IPS-11a (cell line): ENCODE results near the gene MEOX1.

Experiments
- H3K4me3 ChIP-seq: one replicate; pipeline ENCODE4 v1.5.1; 2013; ENCODE audit warnings: low read depth, low read length, control low read depth

Gene MEOX1

DNA sequence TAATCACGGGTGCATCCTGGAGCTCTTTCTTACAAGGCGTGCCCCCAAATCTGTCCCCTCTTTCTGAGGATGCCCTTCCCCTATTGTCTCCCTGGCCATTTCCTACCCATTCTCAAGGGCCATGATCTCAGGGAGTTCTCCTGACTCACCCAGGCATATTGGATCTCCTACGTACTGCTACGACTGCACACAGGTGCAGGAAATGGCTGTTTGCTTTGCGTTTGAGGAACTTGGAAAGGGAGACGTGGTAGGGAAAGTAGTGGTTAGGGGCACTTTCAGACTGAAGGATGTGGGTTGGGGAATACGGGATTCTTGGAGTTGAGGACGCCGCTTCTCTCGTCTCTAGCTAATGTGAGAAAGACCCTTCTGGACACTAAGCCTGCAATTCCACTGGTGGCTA is 18.7 kb upstream of the MEOX1 start:
- H3K4me3 ChIP-seq, result no peak overlapping the region

DNA sequence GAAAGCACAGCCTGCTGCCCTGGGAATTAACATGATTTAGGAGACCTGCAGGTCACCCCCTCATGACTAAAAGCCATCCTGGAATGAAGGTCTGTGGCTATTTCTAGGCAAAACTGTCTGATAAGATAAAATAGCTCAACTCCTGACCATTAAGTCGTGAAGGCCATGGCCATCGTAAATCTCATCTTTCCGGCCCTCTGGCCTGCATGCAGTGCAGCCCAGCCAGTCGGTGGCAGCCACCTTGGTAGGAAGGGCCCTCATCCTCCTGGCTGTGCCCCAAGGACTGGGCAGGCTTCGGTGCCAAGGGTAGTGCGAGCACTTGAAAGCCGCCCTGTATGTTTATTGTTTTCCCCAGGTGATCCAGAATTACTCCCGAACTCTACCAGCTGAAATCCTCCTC is 18.2 kb upstream of the MEOX1 start:
- H3K4me3 ChIP-seq, result no peak overlapping the region

DNA sequence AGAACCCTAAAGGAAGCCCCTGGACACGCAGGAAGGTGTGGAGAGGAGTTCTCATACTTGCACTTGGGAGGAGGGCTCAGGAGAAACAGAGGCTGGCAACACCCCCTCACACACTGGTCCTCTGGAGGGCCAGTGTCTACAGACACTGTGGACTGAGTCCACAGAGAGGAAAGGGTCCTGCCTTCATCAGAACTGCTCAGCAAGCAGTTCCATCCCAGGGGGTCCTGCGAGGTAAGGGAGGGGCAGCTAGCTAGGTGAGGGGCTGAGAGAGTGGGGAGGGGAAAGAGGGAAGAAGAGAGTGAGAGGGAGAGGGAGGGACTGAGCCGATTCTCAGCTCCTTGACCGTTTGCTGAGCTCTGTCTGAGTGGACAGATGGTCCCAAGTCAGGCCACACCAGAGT is 17.7 kb upstream of the MEOX1 start:
- no peak overlapping the region for H3K4me3 ChIP-seq

DNA sequence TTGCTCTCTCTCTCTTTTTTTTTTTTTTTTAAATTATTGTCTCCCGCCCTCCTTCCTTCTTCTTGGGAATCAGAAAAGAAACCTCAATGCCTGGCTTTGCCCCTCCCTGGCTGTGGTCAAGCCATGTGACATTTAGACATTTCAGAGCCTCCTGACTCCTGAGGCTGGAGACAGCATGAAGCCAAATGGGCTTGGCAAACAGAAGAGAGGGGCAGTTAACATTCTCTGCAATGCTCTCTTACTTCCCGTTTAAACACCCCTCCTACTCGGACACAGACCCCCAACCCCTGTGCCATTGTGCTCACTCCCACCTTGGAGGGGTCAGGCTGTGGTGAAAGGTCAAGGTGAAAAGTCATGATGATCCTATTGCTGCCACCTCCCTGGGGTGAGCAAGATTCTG is 14.7 kb upstream of the MEOX1 start:
- H3K4me3 ChIP-seq, result no peak overlapping the region

DNA sequence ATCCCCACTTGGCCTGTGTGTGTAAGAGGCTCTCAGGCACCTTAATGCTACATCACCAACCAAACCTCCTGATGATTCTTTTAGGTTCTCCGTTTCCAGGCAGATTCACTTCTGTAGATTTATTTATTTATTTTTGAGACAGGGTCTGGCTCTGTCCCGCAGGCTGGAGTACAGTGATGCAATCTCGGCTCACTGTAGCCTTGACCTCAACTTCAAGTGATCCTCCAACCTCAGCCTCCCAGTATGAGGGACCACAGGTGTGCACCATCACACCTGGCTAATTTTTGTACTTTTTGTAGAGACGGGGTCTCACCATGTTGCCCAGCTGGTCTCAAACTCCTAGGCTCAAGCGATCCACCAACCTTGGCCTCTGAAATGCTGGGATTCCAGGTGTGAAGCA is 12.7 kb upstream of the MEOX1 start:
- no peak overlapping the region for H3K4me3 ChIP-seq

DNA sequence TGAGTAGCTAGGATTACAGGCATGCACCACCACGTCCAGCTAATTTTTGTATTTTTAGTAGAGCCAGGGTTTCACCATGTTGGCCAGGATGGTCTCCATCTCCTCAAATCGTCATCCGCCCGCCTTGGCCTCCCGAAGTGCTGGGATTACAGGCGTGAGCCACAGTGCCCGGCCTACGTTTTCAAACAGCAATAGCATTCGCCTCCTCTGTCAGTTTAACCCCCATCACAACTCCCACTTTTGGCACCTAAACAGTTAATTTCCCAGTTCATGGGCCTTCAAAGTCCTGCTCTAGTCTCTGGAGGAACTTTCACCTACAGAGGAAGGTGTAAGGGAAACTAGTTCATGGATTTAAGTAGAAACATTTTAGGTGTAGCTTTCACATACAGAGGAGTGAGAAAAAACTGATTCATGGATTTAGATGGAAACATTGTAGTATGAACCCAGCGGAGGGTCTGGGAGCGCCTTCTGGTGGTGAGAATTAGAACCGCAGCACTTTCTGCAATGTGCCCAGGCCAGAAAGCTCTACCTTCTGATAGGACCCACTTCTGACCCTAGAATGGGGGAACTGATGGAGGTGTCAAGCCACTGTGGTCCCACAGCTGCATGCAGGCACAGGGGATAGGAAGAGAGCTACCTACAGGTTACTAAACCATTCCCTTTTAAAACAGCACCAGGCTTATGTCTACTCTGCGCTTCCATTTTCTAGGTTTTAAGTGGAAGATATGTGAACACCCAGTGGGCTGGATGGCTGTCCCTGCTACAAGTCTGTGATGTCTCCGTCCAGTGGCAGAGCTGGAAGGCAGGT is 12.0 kb upstream of the MEOX1 start:
- no peak overlapping the region for H3K4me3 ChIP-seq

DNA sequence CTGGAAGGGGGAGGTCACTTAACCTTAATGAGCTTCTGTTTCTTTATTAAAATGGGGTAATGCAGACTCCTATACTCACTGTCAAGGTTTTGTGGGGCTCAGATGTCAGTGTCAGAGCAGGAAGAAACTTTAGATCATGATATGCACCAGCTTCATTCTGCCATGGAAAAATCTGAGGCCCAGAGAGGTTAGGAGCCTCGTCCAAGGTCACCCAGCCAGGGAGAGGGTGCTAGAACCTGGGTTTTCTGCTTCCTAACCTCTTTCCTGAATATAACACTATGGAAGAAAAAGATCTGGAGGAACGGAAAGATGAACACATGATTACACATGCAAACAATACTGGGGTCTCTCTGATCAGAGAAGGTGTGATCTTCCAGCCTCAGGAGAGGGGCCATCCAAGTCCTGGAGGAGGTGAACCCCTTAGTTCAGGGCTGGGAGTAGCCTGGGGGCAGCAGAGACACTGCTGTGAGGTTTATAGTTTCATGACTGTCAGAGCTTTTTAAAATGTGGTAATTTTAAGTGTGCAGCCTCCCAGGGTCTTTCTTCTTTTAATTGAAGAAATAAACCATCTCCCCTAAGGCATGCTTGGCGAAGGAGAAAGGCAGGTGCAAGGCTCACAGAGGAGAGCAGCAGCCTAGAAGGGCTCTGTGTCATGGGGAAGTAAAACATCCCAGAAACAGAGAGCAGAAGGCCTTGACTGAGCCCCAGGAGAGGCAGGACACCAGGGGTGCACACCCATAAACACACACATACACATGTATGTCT is 10.2 kb upstream of the MEOX1 start:
- no peak overlapping the region for H3K4me3 ChIP-seq

DNA sequence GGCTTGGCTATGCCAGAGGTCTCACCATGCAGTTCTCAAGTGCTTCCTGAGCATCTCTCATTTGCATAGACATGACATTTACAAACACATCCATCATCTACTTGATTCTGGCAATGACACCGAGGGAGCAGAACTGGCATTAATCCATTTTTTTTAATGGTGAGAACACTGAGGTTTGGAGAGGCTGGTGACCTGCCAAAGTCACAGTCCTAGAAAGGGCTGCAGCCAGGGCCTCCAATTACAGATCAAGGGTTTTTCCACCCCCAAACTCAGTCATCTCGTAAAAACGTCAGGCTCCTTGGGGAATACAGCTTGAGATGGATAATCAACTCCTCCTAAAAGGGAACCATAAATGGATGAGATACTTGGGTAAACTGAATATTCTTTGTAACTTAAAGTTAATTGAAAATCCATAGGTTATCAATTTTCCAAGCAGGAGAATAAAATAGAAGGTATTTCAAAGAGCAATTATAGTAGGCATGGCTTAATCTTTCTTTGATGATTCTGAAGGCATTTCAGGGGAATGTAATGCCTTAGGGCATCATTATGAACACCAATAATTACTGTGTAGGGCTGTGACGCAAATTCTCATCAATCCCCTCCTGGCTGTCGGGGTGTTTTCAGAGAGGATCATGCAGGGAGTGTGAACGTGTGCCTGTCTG is 9.4 kb upstream of the MEOX1 start:
- no peak overlapping the region for H3K4me3 ChIP-seq

DNA sequence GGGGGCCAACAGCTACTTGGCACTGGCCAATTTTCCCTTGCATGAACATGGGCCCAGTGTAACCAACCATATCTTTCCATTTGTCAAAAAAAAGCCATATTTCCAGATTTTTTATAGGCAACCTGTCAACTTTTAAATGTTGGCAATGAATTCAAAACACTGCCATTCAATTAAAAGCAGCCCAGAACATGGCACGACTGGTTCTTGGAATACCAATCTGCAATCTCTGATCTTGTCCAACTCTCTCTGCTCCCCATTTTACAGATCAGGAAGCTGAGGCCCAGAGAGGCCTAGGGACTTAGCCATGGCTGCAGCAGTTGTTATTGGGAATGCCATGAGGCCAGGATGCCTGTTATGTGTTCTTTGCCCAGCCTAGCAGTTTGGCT is 8.9 kb upstream of the MEOX1 start:
- no peak overlapping the region for H3K4me3 ChIP-seq

DNA sequence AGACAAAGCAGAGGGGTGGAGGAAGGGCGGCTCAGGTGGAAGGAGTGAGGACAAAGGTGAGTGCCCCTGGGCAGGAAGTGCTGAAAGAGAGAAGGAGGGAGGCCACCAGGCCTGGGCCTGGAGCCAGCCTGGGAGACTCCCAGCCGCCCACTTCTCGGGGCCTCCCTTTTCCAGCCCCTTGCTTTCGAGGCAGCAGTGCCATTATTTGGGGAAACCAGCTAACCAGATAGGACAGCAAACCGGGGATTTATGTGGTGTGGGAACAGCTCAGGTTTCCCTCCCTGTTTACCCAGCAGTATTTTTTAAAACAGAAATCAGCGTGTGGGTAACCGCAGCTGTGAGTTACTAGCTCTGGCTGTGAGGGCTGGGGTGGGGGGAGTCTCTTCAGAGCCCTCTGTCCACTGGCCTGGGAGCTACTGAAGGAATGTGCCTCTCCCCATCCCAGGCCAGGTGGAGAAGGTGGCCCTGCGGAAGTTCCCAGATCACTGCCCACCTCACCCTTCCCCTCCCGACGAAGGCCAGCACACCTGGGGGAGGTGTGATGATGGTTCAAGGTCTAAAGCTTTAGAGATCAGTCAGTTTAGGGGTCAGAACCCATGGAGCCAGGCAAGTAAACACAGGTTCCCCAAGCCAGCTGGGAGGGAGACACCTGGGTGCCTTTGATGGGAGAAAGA is 8.4 kb upstream of the MEOX1 start:
- H3K4me3 ChIP-seq, result no peak overlapping the region

DNA sequence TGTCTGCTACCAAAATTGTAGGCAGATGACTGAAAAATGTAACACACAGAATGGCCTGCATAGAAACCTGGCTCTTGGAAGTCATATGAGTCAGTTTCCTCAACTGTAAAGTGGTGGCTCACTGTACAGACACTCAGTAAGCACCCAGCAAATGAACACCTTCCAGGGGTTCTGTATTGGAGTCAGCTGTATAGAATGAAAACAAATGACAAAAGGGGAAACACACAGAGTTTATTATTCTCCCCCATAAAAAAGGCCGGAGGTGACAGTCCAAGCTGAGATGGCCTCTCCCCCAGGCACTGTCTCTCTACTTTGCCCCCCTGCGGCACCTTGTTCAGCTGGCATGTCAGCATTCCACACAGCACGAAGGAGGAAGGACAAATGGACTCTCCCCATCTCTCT is 6.2 kb upstream of the MEOX1 start:
- no peak overlapping the region for H3K4me3 ChIP-seq

DNA sequence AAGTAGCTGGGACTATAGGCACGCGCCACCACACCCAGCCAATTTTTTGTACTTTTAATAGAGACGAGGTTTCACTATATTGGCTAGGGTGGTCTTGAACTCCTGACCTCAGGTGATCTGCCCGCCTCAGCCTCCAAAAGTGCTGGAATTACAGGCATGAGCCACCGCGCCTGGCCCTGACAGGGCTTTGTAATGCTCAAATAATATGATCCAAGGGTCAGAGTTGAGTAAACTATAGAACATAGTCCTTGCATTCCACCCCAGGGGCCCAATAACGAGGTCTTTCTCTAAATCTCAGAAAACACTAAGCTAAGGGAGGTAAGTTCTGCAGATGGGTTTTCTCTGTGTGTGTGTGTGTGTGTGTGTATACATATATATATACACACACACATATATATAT is 5.8 kb upstream of the MEOX1 start:
- H3K4me3 ChIP-seq, result no peak overlapping the region

DNA sequence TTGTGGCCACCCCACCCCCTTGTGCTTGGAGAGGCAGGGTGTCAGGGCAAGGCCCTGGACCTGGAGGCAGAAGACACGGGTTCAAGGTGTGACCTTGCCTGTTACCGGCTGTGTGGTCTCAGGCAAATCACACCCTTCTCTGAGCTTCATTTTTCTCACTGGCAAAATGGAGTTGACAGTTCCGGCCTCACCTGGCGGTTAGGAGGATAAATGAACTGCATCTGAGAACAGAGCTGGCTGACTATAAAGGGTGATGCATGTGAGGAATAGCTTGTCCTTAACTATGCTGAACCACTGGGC is 4.2 kb upstream of the MEOX1 start:
- H3K4me3 ChIP-seq, result no peak overlapping the region

DNA sequence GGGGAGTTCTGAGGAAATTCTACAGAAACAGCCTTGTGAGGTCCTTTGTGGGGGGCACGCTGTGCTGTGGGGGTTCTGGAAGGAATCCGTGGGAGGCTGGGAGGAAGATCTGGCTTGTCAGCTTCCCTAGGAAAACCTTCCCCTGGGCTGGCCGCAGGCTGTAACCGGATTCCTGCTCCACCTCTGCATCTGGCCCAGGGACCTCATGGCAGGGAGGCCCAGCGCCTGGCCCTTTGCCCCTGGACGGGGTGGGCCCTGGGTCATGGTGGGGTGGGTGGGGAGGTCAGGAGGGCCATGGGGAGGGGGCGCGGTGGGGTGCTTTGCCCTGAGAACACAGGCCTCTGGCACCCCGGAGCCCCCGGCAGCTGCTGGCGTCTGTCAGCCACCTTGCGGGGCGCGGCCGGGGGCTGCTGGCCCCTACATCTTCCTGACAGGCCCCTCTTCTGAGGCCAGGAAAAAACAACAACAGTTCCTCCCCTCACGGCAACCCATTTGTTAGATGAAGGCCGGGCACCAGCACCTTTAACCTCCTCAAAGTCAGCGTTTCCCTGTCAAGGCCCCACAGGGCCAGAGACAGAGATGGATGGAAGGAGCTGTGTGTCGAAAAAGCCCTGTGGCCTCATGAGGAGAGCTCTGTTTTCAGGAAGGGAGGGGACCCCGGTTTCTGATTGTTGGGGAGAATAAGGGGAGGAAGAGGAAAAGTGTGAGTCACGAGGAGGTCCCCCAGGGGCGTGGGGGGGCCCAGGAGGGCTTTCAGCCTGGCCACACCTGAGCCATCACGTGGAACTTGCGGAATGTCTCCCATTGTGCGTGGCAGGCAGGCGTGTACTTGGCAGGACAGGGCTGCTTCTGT is 3.6 kb upstream of the MEOX1 start:
- H3K4me3 ChIP-seq, result no peak overlapping the region

DNA sequence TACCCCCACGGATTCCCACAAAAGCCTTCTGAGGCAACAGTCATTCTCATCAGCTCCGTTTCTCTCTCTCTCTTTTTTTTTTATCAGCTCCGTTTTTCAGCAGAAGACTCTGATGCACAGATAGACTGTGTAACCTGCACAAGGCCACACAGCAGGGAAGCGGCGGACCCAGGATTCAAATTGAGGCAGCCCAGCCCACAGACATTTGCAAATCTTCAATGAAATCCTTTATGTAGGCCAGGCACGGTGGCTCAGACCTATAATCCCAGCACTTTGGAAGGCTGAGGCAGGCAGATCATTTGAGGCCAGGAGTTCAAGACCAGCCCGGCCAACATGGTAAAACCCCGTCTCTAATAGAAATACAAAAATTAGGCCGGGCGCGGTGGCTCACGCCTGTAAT is 2.4 kb upstream of the MEOX1 start:
- H3K4me3 ChIP-seq, result no peak overlapping the region

DNA sequence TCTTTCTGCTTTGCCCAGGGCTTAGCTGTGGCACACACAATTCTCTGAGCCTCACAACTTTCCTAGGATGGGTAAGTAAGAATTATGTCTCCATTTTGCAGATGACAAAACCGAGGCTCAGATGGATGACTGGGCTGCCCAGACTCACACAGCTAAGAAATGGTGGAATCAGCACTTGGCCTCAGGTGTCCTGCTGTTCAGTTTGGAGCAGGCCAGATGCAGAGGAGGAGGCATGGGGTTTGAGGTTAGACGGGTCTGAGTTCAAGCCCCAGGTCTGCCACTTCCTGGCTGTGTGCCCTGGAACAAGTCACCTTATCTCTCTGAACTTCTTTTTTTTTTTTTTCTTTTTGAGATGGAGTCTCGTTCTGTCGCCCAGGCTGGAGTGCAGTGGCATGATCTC is 1.7 kb upstream of the MEOX1 start:
- H3K4me3 ChIP-seq, result no peak overlapping the region

DNA sequence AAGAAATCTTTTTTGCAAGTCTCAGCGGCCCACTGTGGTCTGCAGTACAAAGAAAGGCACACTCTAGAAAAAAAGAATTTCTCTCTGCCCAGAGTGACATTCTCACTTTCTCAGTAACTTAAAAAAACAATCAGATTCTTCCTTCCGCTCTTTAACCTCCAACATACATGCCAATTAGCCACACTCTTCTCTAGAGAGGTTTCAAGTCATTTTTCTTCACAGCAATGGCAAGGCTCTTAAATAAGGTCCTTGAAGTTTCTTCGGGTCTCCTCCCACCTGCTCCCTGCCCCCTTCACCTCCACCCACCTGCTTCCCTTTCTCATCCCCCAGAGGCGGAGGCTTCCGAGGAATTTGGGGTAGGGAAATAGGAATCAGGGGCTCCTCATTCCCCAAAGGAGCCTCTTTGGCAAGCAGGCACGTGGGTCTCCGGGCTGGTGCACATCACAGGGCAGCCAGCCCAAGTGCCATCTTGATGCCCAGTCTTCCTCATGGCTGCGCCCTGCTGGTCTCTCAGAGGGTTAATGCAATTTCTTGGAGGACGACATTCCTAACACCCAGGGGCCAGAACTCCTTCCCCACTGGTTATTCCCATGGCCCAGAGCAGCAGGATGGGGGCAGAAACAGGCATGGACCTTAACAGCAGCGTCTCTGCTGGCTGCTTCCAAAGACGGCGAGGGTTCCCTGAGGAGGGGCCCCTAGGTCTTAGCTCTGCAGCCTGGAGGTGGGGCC is 855 bp upstream of the MEOX1 start:
- no peak overlapping the region for H3K4me3 ChIP-seq

DNA sequence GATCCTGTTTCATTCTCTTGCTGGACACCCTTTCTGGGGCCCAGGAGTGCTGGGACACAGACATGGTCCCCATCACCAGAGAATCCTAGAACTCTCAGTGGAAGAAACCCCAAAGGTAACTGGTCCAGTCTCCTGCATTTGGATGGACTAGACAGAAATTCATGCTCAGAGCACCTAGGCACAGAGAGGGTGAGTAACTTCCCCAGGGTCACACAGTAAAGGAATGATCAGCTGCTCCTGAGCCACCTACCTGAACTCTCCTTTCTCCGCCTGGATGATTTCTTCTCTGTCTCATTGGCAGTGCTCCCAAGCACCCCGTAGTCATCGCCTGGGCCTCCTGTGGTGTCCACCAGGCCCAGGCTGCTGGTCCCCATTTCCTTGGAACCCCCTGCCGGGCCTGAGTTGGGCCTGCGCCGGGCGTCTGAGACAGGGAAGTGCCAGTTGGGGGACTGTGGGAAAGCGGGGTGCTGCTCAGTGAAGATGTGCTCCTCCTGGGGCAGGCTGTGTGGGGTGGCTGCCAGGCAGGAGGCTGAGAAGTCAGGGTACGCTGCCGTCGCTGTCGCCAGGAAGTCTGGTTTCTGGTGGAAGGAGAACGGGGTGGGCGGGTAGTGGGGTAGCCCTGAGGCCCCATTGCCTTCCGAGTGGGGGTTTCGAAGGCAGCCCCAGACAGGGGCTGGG is 767 bp downstream of the MEOX1 start:
- H3K4me3 ChIP-seq, result no peak overlapping the region

DNA sequence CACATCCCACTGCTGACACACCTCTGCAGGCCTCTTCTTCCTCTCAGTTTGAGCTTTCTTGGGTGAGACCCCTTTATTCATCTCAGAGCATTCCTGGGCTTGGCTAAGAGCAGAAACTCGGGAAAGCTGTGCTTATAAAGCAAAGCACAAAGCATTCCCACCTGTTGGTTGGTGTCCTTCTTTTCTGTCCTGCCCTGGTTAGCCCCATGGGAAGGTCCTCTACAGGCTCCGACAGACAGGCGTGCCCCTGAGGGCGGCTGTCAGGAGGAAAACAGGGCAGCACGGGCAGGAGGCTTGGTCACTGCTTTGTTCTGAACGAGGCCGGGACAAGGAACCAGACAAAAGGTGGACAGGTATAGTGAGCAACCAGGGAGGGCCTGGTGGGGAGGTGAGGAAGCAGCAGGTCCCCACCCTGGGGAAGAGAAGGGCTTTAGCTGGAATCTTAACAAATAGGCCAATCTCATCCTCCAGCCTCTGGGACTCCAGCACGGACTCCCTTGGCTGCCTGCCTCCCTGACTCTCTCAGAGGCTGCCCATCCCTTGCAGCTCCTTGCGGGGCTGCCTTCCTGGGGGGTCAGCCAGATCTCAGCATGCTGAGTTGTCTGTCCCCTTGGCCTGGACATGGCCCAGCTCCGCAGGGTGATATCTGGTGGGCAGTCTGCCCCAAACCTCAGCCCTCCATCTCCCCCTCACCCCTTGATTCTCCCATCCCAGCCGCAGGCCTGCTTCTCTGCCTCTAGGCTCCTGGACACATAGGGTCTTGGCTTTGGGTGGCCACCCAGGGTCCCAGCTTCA is 1.7 kb downstream of the MEOX1 start:
- H3K4me3 ChIP-seq, result no peak overlapping the region
